ENCODE measurements around the gene EXT2. TPM values are rescaled to one million over a fixed set of nuclear protein-coding genes. Genes with fewer than 3 reads are reported as not detected.

The EXT2 gene
- total RNA-seq, 1 experiment from 2014 or later: 42.9 TPM

DNA sequence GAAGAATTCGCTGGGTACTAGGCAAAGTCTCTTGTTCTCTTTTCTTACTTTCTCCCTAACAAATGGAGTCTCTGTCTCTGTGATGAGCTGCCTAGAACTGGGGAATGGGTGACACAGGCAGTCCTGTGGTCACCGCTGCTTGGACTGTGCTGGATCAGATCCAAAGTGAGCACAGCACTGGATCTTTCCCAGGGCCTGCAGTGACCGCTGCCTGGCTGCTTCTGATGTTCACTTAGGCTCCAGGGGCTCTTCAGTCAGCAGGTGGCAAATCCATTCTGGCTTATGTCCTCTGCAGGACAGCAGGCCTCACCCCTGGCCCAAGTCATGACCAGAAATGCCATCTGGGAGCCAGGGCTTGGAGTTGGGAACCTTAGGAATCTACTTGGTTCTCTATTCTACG, 61.5 kb downstream of the EXT2 start:
- Histone ChIP-seq H3T11ph (ENCODE audit: low read length) (no peak overlapping the region), H2AFZ (ENCODE audit: low read length) (no peak overlapping the region), H3K14ac (ENCODE audit: insufficient read depth, low read length) (no peak overlapping the region; the same call in 1 of the 2 replicates), H2BK120ac (ENCODE audit: low read depth, low read length, poor library complexity, severe bottlenecking) (no peak overlapping the region), H3K79me1 (ENCODE audit: insufficient read depth, low read depth, low read length, poor library complexity, severe bottlenecking) (no peaks in the 10 kb centered on the region), H3K4me1 (ENCODE audit: insufficient read depth, low read length) (no peaks in the 10 kb centered on the region; the same call in 1 of the 2 replicates), H2AK5ac (ENCODE audit: insufficient read length, low read length) (no peak overlapping the region), H2BK15ac (ENCODE audit: low read depth, low read length) (no peak overlapping the region), H4K91ac (ENCODE audit: insufficient read length, low read depth, low read length) (no peak overlapping the region), H4K20me1 (ENCODE audit: control insufficient read depth, insufficient read depth, insufficient read length) (no peaks in the 10 kb centered on the region), H3K23me2 (ENCODE audit: insufficient read length, low read depth, low read length, poor library complexity, severe bottlenecking) (no peaks in the 10 kb centered on the region), H3K18ac (ENCODE audit: insufficient read length, low read depth, low read length) (no peak overlapping the region), H4K5ac (ENCODE audit: insufficient read length, low read depth, low read length) (no peak overlapping the region), H3K27ac (ENCODE audit: insufficient read length, low read depth, low read length) (no peak overlapping the region), H3K56ac (ENCODE audit: insufficient read length, low read depth, low read length) (no peak overlapping the region), H3K23ac (ENCODE audit: insufficient read length, low read depth, low read length) (no peak overlapping the region), H2BK12ac (ENCODE audit: insufficient read length, low read depth, low read length) (no peak overlapping the region), H3K4me2 (ENCODE audit: insufficient read depth, insufficient read length, low read length) (no peak overlapping the region), H3K4ac (ENCODE audit: low read depth, low read length) (no peak overlapping the region), H2BK5ac (ENCODE audit: insufficient read length, low read length) (no peak overlapping the region), H3K79me2 (ENCODE audit: insufficient read depth, low read length) (no peaks in the 10 kb centered on the region), H4K8ac (replicated peaks; ENCODE audit: insufficient read length, low read depth, low read length) (no peak overlapping the region), H3K9ac (ENCODE audit: extremely low read depth, insufficient read length, low read length) (no peak overlapping the region), H2BK20ac (ENCODE audit: low read depth, low read length, poor library complexity, severe bottlenecking) (no peak overlapping the region), H3K9me3 (ENCODE audit: control insufficient read depth, low read depth, low read length) (no peaks in the 10 kb centered on the region), H3K27me3 (ENCODE audit: insufficient read depth, low read length) (no peaks in the 10 kb centered on the region)
- TF ChIP-seq, protein P1, sequence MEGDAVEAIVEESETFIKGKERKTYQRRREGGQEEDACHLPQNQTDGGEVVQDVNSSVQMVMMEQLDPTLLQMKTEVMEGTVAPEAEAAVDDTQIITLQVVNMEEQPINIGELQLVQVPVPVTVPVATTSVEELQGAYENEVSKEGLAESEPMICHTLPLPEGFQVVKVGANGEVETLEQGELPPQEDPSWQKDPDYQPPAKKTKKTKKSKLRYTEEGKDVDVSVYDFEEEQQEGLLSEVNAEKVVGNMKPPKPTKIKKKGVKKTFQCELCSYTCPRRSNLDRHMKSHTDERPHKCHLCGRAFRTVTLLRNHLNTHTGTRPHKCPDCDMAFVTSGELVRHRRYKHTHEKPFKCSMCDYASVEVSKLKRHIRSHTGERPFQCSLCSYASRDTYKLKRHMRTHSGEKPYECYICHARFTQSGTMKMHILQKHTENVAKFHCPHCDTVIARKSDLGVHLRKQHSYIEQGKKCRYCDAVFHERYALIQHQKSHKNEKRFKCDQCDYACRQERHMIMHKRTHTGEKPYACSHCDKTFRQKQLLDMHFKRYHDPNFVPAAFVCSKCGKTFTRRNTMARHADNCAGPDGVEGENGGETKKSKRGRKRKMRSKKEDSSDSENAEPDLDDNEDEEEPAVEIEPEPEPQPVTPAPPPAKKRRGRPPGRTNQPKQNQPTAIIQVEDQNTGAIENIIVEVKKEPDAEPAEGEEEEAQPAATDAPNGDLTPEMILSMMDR (conservative IDR thresholded peaks at IDR 0.05): no peak
- Mint-ChIP-seq H3K36me3 (ENCODE audit: insufficient read depth in 1 of 3, low read depth in 3 of 3) (peaks cover 5 to 19% (median 10%) of the 10 kb centered on the region in 3 experiments; a peak in 5 of 7 replicates), H3K9me3 (peaks cover 0 to 5% of the 10 kb centered on the region in 2 experiments; a peak in 3 of 5 replicates), H3K4me1 (peaks cover 6 to 8% of the 10 kb centered on the region in 2 experiments; a peak in 3 of 4 replicates), H3K4me3 (no peak overlapping the region), H3K27me3 (ENCODE audit: low read depth) (no peaks in the 10 kb centered on the region), H3K27ac (no peak overlapping the region; a peak in 1 of 7 replicates)
- no CpG with 5 or more reads among the region's 4 CpGs for WGBS (ENCODE audit: extremely low coverage, insufficient read length, low lambda C conversion rate)
- DNase-seq: no peak
